Type B pancreatic cell (in vitro differentiated cells): ENCODE results near the gene SHROOM3. TPM values are rescaled to one million over a fixed set of nuclear protein-coding genes. Genes with fewer than 3 reads are reported as not detected.

Experiments
- DNase-seq: peaks from one replicate; pipeline ENCODE4 v3.0.0; 2021; ENCODE audit warnings: mixed read lengths; ENCODE audit not compliant: unreplicated experiment; ENCODE audit errors: extremely low spot score
- H3K27ac Mint-ChIP-seq: 2 replicates; pipeline ENCODE4 v1.8.0; 2021; ENCODE audit warnings: mild to moderate bottlenecking, mixed read lengths
- H3K27me3 Mint-ChIP-seq: 2 replicates; pipeline ENCODE4 v1.8.0; 2021; ENCODE audit warnings: mixed read lengths
- H3K36me3 Mint-ChIP-seq: 2 replicates; pipeline ENCODE4 v1.8.0; 2021; ENCODE audit warnings: mixed read lengths
- H3K4me1 Mint-ChIP-seq: one replicate; pipeline ENCODE4 v1.8.0; 2021; ENCODE audit warnings: mixed read lengths; ENCODE audit not compliant: unreplicated experiment
- H3K4me3 Mint-ChIP-seq: 2 replicates; pipeline ENCODE4 v1.8.0; 2021; ENCODE audit warnings: mild to moderate bottlenecking, mixed read lengths
- H3K9me3 Mint-ChIP-seq: 2 replicates; pipeline ENCODE4 v1.8.0; 2021; ENCODE audit warnings: mixed read lengths
- CTCF ChIP-seq: fragments of 200-600 bp; sonication (generic); conservative IDR thresholded peaks from 2 replicates; pipeline ENCODE4 v1.5.0; 2021; ENCODE audit warnings: antibody characterized with exemption, mild to moderate bottlenecking
- total RNA-seq: library from RNA; stranded (reverse); gene quantifications from 2 replicates; pipeline ENCODE4 v1.2.1, GENCODE V29; 2021; ENCODE audit warnings: low replicate concordance

Gene SHROOM3
- total RNA-seq, 1 donor from 2014 or later = 38.6 TPM

DNA sequence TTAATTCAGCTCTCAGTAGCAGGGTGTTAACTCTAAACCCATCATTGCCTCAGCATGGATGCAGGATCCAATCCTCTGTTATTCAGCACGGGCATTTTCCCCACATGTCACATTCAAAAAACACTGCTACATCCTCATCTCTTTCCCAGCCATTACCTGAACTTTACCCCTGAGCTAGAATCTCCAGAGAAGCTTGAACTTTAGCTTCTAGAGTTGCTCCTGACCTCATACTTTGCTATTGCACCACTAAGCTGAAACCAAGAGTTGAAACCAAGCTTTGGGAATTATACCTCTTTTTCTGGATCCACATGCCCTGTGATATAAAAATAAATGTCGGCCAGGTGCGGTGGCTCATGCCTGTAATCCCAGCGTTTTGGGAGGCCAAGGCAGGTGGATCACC lies 90.7 kb downstream of the SHROOM3 start:
- H3K4me3 Mint-ChIP-seq = no peak overlapping the region
- peaks cover 9% of the 10 kb centered on the region for H3K4me1 Mint-ChIP-seq
- H3K27me3 Mint-ChIP-seq = no peaks in the 10 kb centered on the region
- H3K27ac Mint-ChIP-seq = no peak overlapping the region
- no peak for DNase-seq
- no peaks in the 10 kb centered on the region for H3K36me3 Mint-ChIP-seq
- peaks cover 7% of the 10 kb centered on the region for H3K9me3 Mint-ChIP-seq
- no peak for TF ChIP-seq CTCF

DNA sequence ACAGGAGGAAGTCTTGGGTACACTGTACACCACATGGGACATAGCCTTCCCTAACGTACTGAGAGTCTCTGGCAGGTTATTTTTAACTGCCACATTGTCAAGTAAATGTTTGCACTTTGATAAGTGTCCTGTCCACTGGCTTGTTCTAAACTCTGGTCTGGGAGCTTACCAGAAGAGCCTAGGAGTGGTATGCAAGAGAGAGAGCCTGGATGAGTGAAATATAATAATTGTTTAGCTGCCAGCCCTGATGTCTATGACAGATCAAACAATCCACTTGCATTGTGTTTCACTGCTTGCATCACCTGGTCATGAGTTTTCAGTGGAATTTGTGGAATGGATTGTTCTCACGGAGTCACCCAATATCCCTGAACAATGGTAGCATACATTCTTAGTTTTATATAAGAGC lies 91.6 kb downstream of the SHROOM3 start:
- peaks cover 7% of the 10 kb centered on the region for H3K9me3 Mint-ChIP-seq
- DNase-seq = no peak
- H3K4me3 Mint-ChIP-seq = no peak overlapping the region
- TF ChIP-seq CTCF = no peak
- peaks cover 9% of the 10 kb centered on the region for H3K4me1 Mint-ChIP-seq
- H3K27ac Mint-ChIP-seq = peak overlapping the region; percentile 75
- no peaks in the 10 kb centered on the region for H3K36me3 Mint-ChIP-seq
- H3K27me3 Mint-ChIP-seq = no peaks in the 10 kb centered on the region

- no peak for TF ChIP-seq CTCF
- no peak overlapping the region for H3K27ac Mint-ChIP-seq
- H3K9me3 Mint-ChIP-seq = peaks cover 3% of the 10 kb centered on the region
- H3K4me1 Mint-ChIP-seq = peaks cover 9% of the 10 kb centered on the region
- no peaks in the 10 kb centered on the region for H3K27me3 Mint-ChIP-seq
- H3K4me3 Mint-ChIP-seq = no peak overlapping the region
- no peaks in the 10 kb centered on the region for H3K36me3 Mint-ChIP-seq
- no peak for DNase-seq
These were observed 92.6 kb downstream of the SHROOM3 start for GRCh38 chr4:76527666-76528065.

GRCh38 chr4:76531597-76531996 lies 96.6 kb downstream of the SHROOM3 start:
- TF ChIP-seq CTCF = no peak
- no peak for DNase-seq
- Mint-ChIP-seq H3K27ac (no peak overlapping the region), H3K27me3 (no peaks in the 10 kb centered on the region), H3K4me1 (peaks cover 17% of the 10 kb centered on the region), H3K4me3 (no peak overlapping the region), H3K9me3 (peaks cover 3% of the 10 kb centered on the region), H3K36me3 (no peaks in the 10 kb centered on the region)

DNA sequence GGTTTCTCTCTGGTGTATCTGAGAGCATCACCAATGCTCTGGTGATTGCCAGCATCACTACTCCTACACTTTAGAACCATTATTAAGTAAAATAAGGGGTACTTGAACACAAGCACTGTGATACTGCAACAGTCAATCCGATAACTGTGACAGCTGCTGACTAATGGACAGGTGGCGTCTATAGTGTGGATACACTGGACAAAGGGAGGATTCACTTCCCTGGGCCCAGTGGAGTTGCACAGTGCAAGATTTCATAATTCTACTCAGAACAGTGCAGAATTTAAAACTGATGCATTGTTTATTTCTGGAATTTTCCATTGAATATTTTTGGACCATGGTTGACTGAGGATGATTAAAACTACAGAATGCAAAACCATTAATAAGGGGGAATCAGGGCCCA lies 97.8 kb downstream of the SHROOM3 start:
- Mint-ChIP-seq H3K9me3 (peaks cover 3% of the 10 kb centered on the region), H3K36me3 (no peaks in the 10 kb centered on the region), H3K4me3 (no peak overlapping the region), H3K27me3 (no peaks in the 10 kb centered on the region), H3K4me1 (peaks cover 13% of the 10 kb centered on the region), H3K27ac (no peak overlapping the region)
- TF ChIP-seq CTCF = no peak
- no peak for DNase-seq

DNA sequence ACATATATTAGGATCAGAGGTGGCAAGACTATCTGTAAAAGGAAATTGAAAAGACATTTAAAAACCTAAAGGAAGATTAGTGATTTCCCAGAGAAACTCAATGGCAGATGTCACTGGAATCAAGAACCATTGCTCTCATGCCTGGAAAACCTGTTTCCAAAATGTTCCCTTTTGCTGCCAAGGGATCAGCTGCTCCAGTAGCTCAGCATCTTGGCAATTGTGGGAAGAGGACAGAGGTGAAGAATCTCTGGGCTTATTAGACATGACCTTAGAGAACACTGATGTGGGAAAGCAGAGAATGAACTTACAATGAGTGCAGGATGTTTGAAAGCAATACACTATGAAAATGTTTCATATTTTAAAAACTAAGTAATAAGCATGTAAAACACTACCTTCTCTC lies 98.3 kb downstream of the SHROOM3 start:
- Mint-ChIP-seq H3K27ac (no peak overlapping the region), H3K27me3 (no peaks in the 10 kb centered on the region), H3K4me3 (no peak overlapping the region), H3K9me3 (peaks cover 3% of the 10 kb centered on the region), H3K36me3 (no peaks in the 10 kb centered on the region), H3K4me1 (peaks cover 17% of the 10 kb centered on the region)
- no peak for TF ChIP-seq CTCF
- no peak for DNase-seq
